ENCODE data around the gene ENAH.

ENAH gene

DNA sequence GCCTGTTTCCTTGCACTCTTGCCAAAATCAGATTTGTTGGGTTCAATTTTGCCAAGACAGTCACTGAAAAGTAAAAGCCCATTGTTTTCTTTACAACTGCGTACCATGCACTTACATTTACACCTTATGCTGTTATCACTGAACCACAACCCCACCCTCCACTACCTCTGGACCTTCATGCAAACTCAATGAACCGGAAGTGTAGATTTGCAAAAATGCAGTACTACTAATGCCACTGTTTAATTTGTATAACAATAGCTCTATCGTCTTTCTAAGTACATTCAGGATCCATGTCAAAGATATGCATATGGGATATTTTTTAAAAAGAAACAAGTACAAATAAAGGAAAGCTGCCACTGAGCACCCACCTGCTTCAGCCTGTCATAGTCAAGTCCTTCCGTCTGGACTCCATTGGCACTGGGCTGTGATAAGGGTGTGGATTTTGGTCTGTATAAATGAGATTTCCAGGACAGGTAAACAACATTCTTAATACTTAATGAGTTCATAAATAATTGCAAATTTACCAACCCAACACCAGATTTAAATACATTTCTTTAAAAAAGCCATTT lies 152.2 kb downstream of the ENAH start:
- Histone ChIP-seq H3K79me2 (ENCODE audit: insufficient read depth, low read length) (no peaks in the 10 kb centered on the region), H3K27ac (ENCODE audit: low read depth, low read length, poor library complexity, severe bottlenecking) (no peak overlapping the region), H3K4me3 (ENCODE audit: low read depth, low read length, poor library complexity, severe bottlenecking) (no peak overlapping the region), H3K9ac (ENCODE audit: low read length) (no peak overlapping the region), H3F3A (ENCODE audit: insufficient read depth, low read length) (no peaks in the 10 kb centered on the region), H3K9me3 (ENCODE audit: low read length) (no peaks in the 10 kb centered on the region), H3K4me2 (ENCODE audit: low read length) (no peak overlapping the region), H2AFZ (ENCODE audit: low read length) (no peak overlapping the region), H3K9me2 (ENCODE audit: low read depth, low read length) (no peaks in the 10 kb centered on the region), H3K4me1 (ENCODE audit: insufficient read depth, low read length, severe bottlenecking) (peaks cover 4% of the 10 kb centered on the region), H3K27me3 (ENCODE audit: insufficient read depth, low read length) (no peaks in the 10 kb centered on the region), H3K36me3 (ENCODE audit: insufficient read depth, low read length) (no peaks in the 10 kb centered on the region), H4K20me1 (ENCODE audit: insufficient read depth, low read length) (no peaks in the 10 kb centered on the region)
- TF ChIP-seq EZH2 (IDR thresholded peaks at IDR 0.05; ENCODE audit: borderline replicate concordance, low read length) (no peak), CTCF (IDR thresholded peaks at IDR 0.05; ENCODE audit: low read length) (no peak)

GRCh38 chr1:225498549-225499136 lies 154.3 kb downstream of the ENAH start:
- H3K4me2 ChIP-seq (ENCODE audit: low read length) = no peak overlapping the region
- H3F3A ChIP-seq (ENCODE audit: insufficient read depth, low read length) = no peaks in the 10 kb centered on the region
- no peaks in the 10 kb centered on the region for H4K20me1 ChIP-seq (ENCODE audit: insufficient read depth, low read length)
- H3K79me2 ChIP-seq (ENCODE audit: insufficient read depth, low read length) = no peaks in the 10 kb centered on the region
- no peaks in the 10 kb centered on the region for H3K9me2 ChIP-seq (ENCODE audit: low read depth, low read length)
- no peak overlapping the region for H2AFZ ChIP-seq (ENCODE audit: low read length)
- TF ChIP-seq EZH2 (IDR thresholded peaks at IDR 0.05; ENCODE audit: borderline replicate concordance, low read length) (no peak), CTCF (IDR thresholded peaks at IDR 0.05; ENCODE audit: low read length) (no peak)
- H3K4me3 ChIP-seq (ENCODE audit: low read depth, low read length, poor library complexity, severe bottlenecking) = no peak overlapping the region
- no peak overlapping the region for H3K27ac ChIP-seq (ENCODE audit: low read depth, low read length, poor library complexity, severe bottlenecking)
- no peaks in the 10 kb centered on the region for H3K36me3 ChIP-seq (ENCODE audit: insufficient read depth, low read length)
- H3K9me3 ChIP-seq (ENCODE audit: low read length) = no peaks in the 10 kb centered on the region
- H3K9ac ChIP-seq (ENCODE audit: low read length) = no peak overlapping the region
- peaks cover 4% of the 10 kb centered on the region for H3K4me1 ChIP-seq (ENCODE audit: insufficient read depth, low read length, severe bottlenecking)
- H3K27me3 ChIP-seq (ENCODE audit: insufficient read depth, low read length) = no peaks in the 10 kb centered on the region

- H3K9me3 ChIP-seq (ENCODE audit: low read length) = no peaks in the 10 kb centered on the region
- no peaks in the 10 kb centered on the region for H3K79me2 ChIP-seq (ENCODE audit: insufficient read depth, low read length)
- TF ChIP-seq EZH2 (IDR thresholded peaks at IDR 0.05; ENCODE audit: borderline replicate concordance, low read length) = no peak
- H3K27me3 ChIP-seq (ENCODE audit: insufficient read depth, low read length) = no peaks in the 10 kb centered on the region
- H3K9ac ChIP-seq (ENCODE audit: low read length) = no peak overlapping the region
- H3K4me3 ChIP-seq (ENCODE audit: low read depth, low read length, poor library complexity, severe bottlenecking) = no peak overlapping the region
- H3K27ac ChIP-seq (ENCODE audit: low read depth, low read length, poor library complexity, severe bottlenecking) = no peak overlapping the region
- no peak overlapping the region for H2AFZ ChIP-seq (ENCODE audit: low read length)
- H4K20me1 ChIP-seq (ENCODE audit: insufficient read depth, low read length) = no peaks in the 10 kb centered on the region
- H3F3A ChIP-seq (ENCODE audit: insufficient read depth, low read length) = no peaks in the 10 kb centered on the region
- H3K9me2 ChIP-seq (ENCODE audit: low read depth, low read length) = no peaks in the 10 kb centered on the region
- H3K4me1 ChIP-seq (ENCODE audit: insufficient read depth, low read length, severe bottlenecking) = no peaks in the 10 kb centered on the region
- no peak overlapping the region for H3K4me2 ChIP-seq (ENCODE audit: low read length)
- no peaks in the 10 kb centered on the region for H3K36me3 ChIP-seq (ENCODE audit: insufficient read depth, low read length)
Observed at GRCh38 chr1:225494789-225495359, 158.0 kb downstream of the ENAH start.
